GM19099 (cell line): Measurements from ENCODE around the gene OMD.

Experiments used
- POLR2A ChIP-seq: IDR thresholded peaks from 3 replicates; pipeline ENCODE4 v1.6.1; 2011; ENCODE audit warnings: low read depth; ENCODE audit not compliant: insufficient read length; ENCODE audit errors: extremely low read depth

OMD gene

DNA sequence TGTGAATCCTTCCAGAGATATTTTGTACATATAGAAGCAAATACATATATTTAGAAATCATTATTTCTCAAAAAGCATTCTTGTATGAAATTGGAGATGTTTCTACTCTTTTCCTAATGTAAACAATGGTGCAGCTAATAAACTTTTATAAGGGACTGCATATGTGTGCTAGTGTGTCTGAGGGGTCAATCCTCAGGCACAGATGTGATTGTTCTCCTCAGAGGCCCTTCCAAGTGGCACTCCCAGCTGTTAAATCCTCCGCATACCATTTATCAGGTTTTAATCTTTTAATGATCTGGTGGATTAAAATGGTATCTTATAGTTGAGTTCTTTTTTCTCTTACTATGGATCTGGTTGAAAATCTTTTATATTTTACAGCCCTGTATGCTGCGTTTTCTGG, 5.6 kb upstream of the OMD start:
- no peak for TF ChIP-seq POLR2A

DNA sequence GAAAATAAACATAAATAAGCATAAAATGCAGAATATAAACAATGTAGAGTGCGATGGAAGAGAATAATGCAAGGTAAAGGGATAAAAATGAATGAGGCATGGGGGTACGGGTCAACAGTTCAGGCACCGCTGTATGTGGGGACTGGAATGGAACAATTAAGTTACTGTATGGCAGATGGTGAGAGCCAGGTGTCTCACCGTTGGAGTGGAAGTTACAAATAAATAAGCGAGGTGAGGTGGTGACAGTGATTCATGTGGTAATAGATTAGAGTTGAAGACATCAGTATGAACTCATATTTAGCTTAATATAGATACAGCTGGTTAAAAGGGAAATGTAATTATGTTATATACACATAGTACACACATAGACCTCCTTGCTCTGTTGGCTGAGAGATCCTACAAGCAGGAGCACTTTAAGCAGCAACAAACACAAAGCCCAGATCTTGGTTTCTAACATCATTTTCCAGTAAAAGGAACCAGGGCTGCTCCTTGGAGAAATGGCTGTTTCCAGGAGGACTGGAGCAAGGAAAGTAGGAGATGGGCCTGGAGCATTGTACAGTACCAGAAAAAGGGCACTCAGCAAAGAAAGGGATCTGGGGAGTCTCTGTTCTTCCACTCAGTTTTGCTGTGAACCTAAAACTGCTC, 2.4 kb upstream of the OMD start:
- TF ChIP-seq POLR2A, result no peak

DNA sequence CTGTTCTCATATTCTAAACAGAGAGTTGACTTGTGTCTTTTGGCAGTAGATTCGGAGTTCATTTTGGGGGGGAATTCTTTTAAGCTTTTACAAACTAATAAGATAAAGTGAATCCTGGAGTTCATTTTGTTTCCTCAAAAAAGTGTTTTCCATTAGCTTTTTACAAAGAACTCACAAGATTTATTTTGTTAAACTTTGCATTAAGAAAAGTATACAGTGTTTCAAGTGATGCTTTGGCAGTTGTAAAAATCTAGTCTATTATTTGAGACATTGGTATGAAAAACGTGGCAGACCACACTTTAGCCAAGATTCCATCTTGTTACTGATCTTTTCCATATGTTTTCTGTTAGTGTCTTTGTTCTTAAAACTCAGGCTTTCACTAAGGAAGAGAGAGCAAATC, 1.2 kb upstream of the OMD start:
- no peak for TF ChIP-seq POLR2A

DNA sequence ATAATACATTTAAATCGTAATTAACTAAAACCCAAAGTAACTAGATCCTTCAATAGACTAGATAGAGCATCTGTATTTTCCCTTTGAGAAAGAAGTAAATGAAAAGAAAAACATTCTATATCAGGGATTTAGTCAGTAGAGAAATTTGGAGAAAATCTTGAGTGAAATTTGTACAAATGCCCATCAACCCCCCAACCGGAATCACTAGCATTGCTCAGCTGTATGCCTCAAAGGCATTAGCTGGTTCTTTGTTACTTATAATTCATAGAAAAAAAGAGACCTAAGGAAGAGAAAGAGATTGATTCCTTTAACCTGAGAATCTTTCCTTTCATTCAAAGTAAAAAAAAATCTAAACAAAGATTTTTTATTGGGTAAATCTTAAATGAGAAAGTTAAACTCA, 659 bp downstream of the OMD start:
- no peak for TF ChIP-seq POLR2A

DNA sequence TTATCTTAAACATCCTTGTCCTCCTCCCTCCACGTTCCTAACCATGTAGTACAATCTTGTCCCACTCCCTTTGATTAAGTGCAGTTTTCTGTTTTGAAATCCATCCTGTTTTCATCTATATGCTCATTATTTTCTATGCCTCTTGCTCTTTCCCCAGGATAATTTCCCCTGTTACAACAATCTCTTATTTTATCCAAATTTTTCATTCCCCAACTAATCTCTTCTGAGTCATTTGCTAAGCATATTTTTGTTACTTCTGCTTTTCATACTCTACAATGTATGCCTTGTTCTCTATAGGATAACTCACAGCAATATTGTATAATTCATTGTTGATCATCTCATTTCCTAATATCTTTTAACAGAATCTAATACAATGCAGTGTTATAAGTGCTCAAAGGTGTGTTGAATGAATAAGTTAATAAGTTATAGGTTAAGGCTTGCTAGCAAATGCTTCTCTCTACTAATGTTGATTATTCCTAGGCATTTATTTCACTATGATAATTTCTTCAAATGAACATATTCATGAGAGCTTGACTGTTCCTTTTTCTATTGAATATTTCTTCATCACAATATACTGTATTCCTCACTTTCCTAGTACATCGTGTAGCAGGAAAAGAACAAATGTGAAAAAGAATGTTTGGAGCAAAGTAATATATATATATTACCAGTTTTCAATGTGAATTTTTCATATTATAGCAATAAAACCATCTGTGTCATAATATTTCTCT, 1.5 kb downstream of the OMD start:
- TF ChIP-seq POLR2A, result no peak

- no peak for TF ChIP-seq POLR2A
Observed at GRCh38 chr9:92414566-92414965, 9.7 kb downstream of the OMD start.

- no peak for TF ChIP-seq POLR2A
Observed at GRCh38 chr9:92408747-92409478, 15.4 kb downstream of the OMD start.

DNA sequence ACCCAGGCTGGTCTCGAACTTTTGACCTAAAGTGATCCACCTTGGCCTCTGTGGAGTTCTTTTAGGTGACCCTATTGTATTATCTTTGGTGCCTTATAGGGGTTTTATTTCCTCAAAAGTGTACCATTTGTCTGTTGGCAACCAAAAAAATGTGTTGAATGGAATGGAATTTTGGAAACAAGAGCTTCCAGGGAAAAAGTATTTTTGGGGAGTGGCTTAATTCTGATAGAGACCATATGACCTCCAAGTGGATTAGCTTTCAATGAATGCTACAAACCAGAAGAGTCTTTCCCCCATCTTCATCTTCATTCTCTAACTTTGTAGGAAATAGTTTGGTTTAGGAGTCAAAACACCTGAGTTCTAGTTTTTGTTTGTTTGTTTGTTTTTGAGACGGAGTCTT, 16.5 kb downstream of the OMD start:
- no peak for TF ChIP-seq POLR2A

DNA sequence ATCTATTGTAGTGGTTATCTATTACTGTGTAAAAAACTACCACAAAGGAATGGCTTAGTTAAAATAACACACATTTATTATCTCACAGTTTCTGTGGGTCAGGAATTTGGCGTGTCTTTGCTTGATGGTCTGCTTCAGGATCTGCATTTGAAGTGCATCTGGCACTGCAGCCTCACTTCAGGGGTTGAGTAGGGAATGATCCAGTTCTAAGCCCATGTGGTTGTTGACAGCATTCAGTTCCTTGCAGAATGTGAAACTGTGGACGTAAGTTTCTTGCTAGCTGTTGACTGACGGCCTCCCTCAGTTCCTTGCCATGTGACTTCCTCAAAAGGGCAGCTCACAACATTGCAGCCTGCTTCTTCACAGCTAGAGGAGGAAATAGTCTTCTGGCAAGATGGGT, 17.8 kb downstream of the OMD start:
- peak; percentile 39 for TF ChIP-seq POLR2A

GRCh38 chr9:92405818-92406217, 18.5 kb downstream of the OMD start:
- no peak for TF ChIP-seq POLR2A

- no peak for TF ChIP-seq POLR2A
Observed at GRCh38 chr9:92404042-92404836, 20.0 kb downstream of the OMD start, which contains the start of gene OGN. OGN (minus strand) TSS chr9:92404578; CDS start chr9:92403407, 1,171 bp downstream.

DNA sequence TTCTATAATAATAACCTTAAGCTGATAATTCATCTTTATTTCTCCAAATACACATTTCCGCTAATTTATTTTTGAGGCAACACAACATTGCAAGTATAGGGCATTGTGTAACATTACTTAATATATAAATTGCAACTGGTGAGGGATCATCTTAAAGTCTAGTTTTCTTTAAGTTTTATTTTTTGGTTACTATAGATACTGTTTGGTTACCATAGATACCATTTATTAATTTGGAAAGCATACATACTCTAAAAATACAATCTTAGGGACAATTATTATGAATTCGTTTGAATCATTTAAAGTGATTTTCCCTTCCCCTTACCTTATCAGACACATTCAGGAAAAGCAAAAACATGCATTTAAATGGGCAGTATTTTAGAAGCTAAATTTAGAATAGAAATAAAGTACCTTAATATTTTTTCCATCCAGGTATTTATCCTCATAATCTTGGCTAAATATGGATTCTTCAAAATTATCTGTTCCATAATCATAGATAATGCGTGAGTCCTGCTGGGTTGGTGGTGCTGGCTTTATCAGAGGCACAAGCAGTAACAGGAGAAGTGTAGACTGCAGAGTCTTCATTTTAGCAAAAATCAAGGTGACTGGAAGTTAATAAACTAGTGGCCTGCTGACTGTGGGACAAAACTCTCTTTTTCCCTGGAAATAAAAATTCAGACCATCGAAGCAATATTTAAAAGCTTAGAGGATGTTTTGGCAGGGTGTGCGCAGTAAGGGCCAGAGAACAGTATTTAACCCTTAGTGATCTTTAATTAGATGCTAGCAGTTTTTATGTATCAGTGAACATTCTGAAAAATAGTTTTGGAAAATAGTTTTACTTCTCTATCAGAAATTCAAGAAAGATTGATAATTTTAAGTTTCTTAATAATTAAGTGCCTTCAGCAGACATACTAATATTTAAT, 21.2 kb downstream of the OMD start:
- no peak for TF ChIP-seq POLR2A

DNA sequence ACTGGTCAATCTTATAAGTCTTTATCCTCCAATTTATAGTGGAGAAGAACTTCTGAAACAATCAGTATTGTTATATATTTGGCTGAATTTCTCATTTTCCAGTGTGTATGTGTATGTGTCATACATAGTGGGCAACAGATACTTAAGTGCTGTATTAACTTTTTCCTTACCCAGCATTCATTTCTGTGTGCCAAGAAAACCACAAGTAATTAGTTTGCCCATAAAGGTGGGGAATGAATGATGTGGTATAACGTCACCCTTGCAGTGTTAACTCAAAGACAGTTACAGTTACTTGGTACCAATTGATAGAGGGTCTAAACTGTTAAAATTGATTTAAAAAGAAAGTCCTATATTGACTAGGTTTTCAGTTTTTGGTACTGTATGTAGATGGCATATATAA, 21.9 kb downstream of the OMD start:
- no peak for TF ChIP-seq POLR2A

- TF ChIP-seq POLR2A, result no peak
Observed at GRCh38 chr9:92397853-92398252, 26.4 kb downstream of the OMD start.
